SK-N-SH (cell line): ENCODE data around the gene SAMD9.

ENCODE experiments used
- CTCF ChIP-seq: fragments of 200-600 bp; sonication (generic); IDR thresholded peaks from 2 replicates; pipeline ENCODE4 v1.6.1; 2017; ENCODE audit warnings: antibody characterized with exemption, mild to moderate bottlenecking, moderate library complexity
- EP300 ChIP-seq, 2 experiments: IDR thresholded peaks; 2 replicates each; pipeline versions ENCODE4 v1.4.0 to v1.6.1; 2012; ENCODE audit warnings: borderline replicate concordance in 1 of 2, low read depth in 1 of 2, low read length in 1 of 2
- RFX5 ChIP-seq: IDR thresholded peaks from 2 replicates; pipeline ENCODE4 v1.6.1; 2012; ENCODE audit warnings: mild to moderate bottlenecking, improper control_type of control experiment, low read length
- SMC3 ChIP-seq: IDR thresholded peaks from 2 replicates; pipeline ENCODE4 v1.6.1; 2012; ENCODE audit warnings: low read depth, low read length, improper control_type of control experiment

- TF ChIP-seq CTCF: no peak
- TF ChIP-seq EP300 (IDR thresholded peaks at IDR 0.05; ENCODE audit: borderline replicate concordance in 1 of 2, low read depth in 1 of 2, low read length in 1 of 2): no peak
- TF ChIP-seq SMC3: no peak
- TF ChIP-seq RFX5: no peak
Observed at GRCh38 chr7:93062599-93062998, 55.2 kb downstream of the SAMD9 start.
